ENCODE results near the gene ASTN1. TPM values are rescaled to one million over a fixed set of nuclear protein-coding genes. Genes with fewer than 3 reads are reported as not detected.

The ASTN1 gene
- total RNA-seq, 2 experiments from 2014 or later, result not detected

- Histone ChIP-seq H3K9me2 (ENCODE audit: insufficient read depth, low read length) (no peaks in the 10 kb centered on the region), H3K4me1 (ENCODE audit: insufficient read depth, low read length, poor library complexity, severe bottlenecking) (no peaks in the 10 kb centered on the region), H3K9me3 (ENCODE audit: low read length) (no peaks in the 10 kb centered on the region), H3K36me3 (ENCODE audit: insufficient read depth, low read length) (no peaks in the 10 kb centered on the region), H3K4me2 (ENCODE audit: low read length) (no peak overlapping the region), H3K79me2 (ENCODE audit: insufficient read depth, low read depth, low read length) (no peaks in the 10 kb centered on the region), H4K20me1 (ENCODE audit: insufficient read depth, low read length) (no peaks in the 10 kb centered on the region), H3K27ac (ENCODE audit: low read depth, low read length, poor library complexity, severe bottlenecking) (no peak overlapping the region), H2AFZ (ENCODE audit: low read length) (no peak overlapping the region), H3K4me3 (ENCODE audit: low read depth, low read length, poor library complexity, severe bottlenecking) (no peak overlapping the region)
- intact Hi-C loops (cut with micrococcal nuclease; ENCODE audit: unreplicated experiment), result no loop called here
- TF ChIP-seq EZH2phosphoT487 (IDR thresholded peaks at IDR 0.05; ENCODE audit: borderline replicate concordance, low read depth, low read length) (no peak), CTCF (conservative IDR thresholded peaks at IDR 0.05; ENCODE audit: low read length) (no peak)
- ChIA-PET POLR2A (interaction anchor here (0.7 to 1.0 kb wide), 2 partner anchors 12 to 104 kb away, joined by 3 to 5 read pairs; no protein-coding TSS in a partner anchor), CTCF (ENCODE audit: unreplicated experiment) (no interaction called here)
- no TSS peak for BruUV-seq (replicated peaks)
- DNase-seq (ENCODE audit: low spot score), result no peak
Observed at GRCh38 chr1:177069490-177069889, 95.0 kb downstream of the ASTN1 start.

DNA sequence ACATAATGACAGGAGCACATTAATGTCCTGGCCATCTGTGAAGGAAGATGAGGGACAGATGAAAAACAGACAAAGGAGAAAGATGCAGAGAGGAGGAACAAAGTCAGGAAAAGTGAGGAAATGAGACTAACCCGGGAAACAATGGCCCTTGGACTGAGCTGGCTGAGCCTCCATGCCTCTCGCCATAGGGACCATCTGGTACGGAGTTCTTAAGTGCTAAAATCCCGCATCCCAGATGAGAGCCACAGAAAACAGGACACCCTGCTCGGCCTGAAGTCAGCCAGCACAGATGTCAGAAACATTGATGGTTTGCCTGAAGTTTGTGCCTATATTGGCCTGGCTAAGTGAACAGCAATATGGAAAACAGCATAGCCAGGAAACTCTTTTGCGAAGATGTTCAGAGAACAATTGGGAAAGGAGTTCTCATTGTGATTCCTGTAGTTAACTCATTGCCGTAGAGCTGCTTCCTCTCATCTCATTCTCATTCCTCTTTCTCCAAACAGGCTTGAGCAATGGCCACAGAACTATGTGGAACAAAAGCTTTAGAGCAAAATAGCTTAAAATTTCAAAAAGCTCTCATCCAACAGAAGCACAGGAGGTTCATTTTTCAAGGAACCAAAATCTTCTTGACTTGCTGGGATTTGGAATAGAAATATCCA is 96.6 kb downstream of the ASTN1 start:
- intact Hi-C loops (cut with micrococcal nuclease; ENCODE audit: unreplicated experiment), result no loop called here
- no peaks in the 10 kb centered on the region for H4K20me1 ChIP-seq (ENCODE audit: insufficient read depth, low read length)
- H3K9me2 ChIP-seq (ENCODE audit: insufficient read depth, low read length), result no peaks in the 10 kb centered on the region
- no peaks in the 10 kb centered on the region for H3K9me3 ChIP-seq (ENCODE audit: low read length)
- no peak overlapping the region for H3K4me2 ChIP-seq (ENCODE audit: low read length)
- BruUV-seq (replicated peaks), result no TSS peak
- no peaks in the 10 kb centered on the region for H3K36me3 ChIP-seq (ENCODE audit: insufficient read depth, low read length)
- ChIA-PET CTCF (ENCODE audit: unreplicated experiment) (no interaction called here), POLR2A (no interaction called here)
- TF ChIP-seq CTCF (conservative IDR thresholded peaks at IDR 0.05; ENCODE audit: low read length) (no peak), EZH2phosphoT487 (IDR thresholded peaks at IDR 0.05; ENCODE audit: borderline replicate concordance, low read depth, low read length) (no peak)
- H3K79me2 ChIP-seq (ENCODE audit: insufficient read depth, low read depth, low read length), result no peaks in the 10 kb centered on the region
- DNase-seq (ENCODE audit: low spot score), result no peak
- H3K4me1 ChIP-seq (ENCODE audit: insufficient read depth, low read length, poor library complexity, severe bottlenecking), result no peaks in the 10 kb centered on the region
- no peak overlapping the region for H3K27ac ChIP-seq (ENCODE audit: low read depth, low read length, poor library complexity, severe bottlenecking)
- no peak overlapping the region for H3K4me3 ChIP-seq (ENCODE audit: low read depth, low read length, poor library complexity, severe bottlenecking)
- H2AFZ ChIP-seq (ENCODE audit: low read length), result no peak overlapping the region

GRCh38 chr1:177065430-177065829 is 99.1 kb downstream of the ASTN1 start:
- intact Hi-C loops (cut with micrococcal nuclease; ENCODE audit: unreplicated experiment), result no loop called here
- no peaks in the 10 kb centered on the region for H3K36me3 ChIP-seq (ENCODE audit: insufficient read depth, low read length)
- BruUV-seq (replicated peaks), result no TSS peak

More at GRCh38 chr1:177065430-177065829, 99.1 kb downstream of the ASTN1 start:
- POLR2A ChIA-PET, result no interaction called here
- Histone ChIP-seq H3K79me2 (ENCODE audit: insufficient read depth, low read depth, low read length) (no peaks in the 10 kb centered on the region), H3K4me3 (ENCODE audit: low read depth, low read length, poor library complexity, severe bottlenecking) (no peak overlapping the region), H3K27ac (ENCODE audit: low read depth, low read length, poor library complexity, severe bottlenecking) (no peak overlapping the region), H3K4me2 (ENCODE audit: low read length) (no peak overlapping the region), H3K9me2 (ENCODE audit: insufficient read depth, low read length) (no peaks in the 10 kb centered on the region), H2AFZ (ENCODE audit: low read length) (no peak overlapping the region), H3K9me3 (ENCODE audit: low read length) (no peaks in the 10 kb centered on the region), H4K20me1 (ENCODE audit: insufficient read depth, low read length) (no peaks in the 10 kb centered on the region), H3K4me1 (ENCODE audit: insufficient read depth, low read length, poor library complexity, severe bottlenecking) (no peaks in the 10 kb centered on the region)
- TF ChIP-seq EZH2phosphoT487 (IDR thresholded peaks at IDR 0.05; ENCODE audit: borderline replicate concordance, low read depth, low read length) (no peak), CTCF (conservative IDR thresholded peaks at IDR 0.05; ENCODE audit: low read length) (no peak)
- CTCF ChIA-PET (ENCODE audit: unreplicated experiment), result no interaction called here
- no peak for DNase-seq (ENCODE audit: low spot score)

Measured in OCI-LY7 (cell line).